Brain pericyte (primary cell): ENCODE measurements around the gene WDR1.

Experiments
- DNase-seq: peaks from one replicate; pipeline ENCODE4 v3.0.0-alpha.2; 2012; ENCODE audit warnings: low read depth, low spot score

Gene WDR1

GRCh38 chr4:10113362-10114047 is 3.1 kb downstream of the WDR1 start:
- no peak for DNase-seq

- DNase-seq: no peak
These were observed 3.8 kb downstream of the WDR1 start for GRCh38 chr4:10112658-10113284.

DNA sequence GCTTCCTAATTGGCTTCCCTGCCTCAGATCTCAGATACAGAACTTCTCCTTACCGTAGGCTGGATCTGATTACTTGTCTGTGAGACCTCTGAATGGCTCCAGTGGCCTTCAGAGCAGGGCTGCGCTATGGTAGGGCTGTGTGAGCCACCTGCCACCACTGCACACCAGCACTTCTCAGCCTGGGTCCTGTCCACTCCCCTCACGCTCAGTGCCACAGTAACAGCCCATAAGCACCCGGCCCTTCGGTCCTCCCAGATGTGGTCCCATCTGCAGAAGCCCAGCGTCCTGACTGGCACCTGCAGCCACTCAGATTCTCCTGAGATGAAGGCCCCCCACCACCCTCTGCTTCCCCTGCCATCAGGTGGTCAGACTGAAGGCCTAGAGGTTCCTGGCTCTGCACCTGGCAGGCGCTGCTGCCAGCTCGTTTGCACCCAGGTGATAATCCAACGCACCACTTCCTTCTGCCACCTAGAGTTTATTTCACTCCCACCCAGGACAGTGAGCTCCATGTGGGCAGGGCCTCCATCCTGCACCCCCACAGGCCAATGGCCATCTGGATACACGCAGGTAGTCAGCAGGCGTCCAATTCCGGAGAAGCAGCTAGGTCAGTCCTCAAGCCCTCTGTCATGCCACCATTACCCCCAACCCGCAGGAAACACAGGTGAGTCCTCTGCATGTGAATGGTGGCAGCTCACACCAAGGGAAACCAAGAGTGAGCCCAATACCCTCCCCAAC is 5.4 kb downstream of the WDR1 start:
- DNase-seq: no peak

DNA sequence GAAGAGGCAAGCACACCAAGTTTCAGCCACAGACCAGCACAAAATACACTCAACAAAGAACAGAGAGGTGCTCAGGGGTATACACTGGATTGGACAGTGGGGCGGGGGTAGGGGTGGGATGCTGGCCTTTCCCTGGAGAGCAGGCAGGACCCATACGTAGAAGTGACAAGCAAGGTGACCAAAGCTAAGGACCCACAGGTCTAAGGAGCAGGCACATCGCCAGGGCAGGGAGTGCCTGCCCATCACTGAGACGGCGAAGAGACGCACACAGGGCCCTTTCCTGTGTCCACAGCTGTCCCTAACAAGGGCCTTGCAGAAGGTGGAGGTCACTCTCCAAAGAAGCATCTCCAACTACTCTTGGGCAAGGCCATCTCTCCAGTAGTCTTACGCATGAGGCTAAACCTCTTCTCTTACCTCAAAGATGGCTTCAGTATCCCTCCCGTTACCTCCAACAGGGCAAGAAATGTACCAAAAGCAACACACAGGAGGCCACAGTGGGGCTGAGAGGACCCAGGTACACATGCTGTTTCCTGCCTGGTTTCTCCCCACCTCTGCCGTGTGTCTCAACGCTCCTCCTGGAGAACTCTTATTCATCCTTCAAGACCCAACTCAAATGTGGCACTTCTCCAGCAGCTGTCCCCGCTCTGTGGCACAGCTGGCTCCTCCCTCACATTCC is 6.5 kb downstream of the WDR1 start:
- DNase-seq: no peak

DNA sequence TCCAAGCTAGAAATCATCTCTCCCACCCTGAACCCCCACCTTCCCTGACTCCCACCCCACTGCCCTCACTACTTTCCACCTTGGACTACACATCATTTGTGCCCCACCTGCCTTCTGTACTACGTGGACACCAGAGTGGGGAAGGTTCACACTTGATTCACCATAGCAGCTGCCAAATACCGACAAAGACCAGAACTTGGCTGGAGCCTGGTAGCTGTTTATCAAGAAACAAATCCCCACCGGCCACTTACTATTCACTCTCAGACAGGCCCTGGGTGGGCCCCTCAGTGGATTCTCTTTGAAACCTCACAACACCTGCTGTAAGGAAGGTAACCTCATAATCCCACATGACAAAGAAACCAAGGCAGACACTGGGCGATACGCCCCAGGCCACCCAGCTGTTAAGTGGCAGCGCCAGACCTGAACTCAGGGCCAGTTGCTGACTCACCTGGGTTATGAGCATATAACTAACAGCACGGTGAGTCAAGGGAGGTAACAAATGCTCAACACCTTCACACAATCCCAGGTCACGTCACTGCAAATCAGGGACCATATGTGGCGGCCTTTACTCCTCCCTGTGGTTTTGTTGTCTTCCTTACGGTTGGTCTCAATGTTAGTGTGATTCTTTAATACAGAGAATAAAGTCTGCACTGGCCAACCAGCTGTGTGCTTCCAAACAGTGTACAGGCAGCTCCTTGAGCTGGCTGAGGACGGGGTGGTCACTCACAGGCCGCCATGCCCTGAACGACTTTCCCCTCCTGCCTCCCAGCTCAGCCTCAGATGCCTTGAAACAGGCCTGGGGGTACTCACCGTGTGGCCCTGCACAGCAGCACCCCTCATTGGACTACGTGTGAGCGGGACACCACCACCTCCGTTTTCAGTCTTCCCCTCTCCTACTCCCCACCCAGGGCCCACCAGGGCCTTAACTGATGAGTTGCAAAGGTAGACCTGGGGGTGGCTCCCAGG is 7.5 kb downstream of the WDR1 start:
- no peak for DNase-seq

GRCh38 chr4:10108391-10108790 is 8.2 kb downstream of the WDR1 start:
- DNase-seq: no peak

GRCh38 chr4:10107111-10108091 is 9.2 kb downstream of the WDR1 start:
- no peak for DNase-seq

DNA sequence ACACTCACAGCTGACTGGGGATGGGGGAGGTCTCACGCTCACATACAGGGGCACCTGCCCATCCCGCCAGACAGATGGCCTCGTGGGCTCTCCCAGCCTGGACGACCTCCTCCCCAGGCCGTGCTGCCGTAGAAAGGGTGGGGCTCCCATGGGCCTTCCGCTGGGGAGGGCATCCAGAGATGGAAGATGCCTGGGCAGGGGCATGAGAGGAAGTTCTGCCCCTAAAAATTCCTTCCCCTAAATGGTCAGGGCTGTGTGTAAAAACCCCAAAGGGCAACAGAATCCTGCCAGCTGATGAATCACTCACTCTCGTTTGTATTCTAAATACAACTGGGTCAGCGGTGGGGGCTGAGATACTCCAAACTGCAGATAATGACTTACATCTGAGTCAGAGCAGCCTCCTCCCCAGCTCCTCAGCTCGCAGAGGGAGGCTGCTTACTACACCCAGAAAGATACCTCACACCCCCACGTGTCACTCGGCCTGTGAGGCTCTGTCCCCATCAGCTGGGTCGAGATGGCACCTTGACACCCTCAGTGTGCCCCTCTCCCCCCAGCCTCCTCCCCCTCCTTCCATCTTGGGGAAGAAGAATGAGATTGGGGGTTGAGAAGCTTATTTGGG is 10.1 kb downstream of the WDR1 start:
- DNase-seq: peak; percentile 67

- DNase-seq: no peak
These were observed 10.7 kb downstream of the WDR1 start for GRCh38 chr4:10105920-10106319.

- no peak for DNase-seq
These were observed 11.2 kb downstream of the WDR1 start for GRCh38 chr4:10105421-10105820.

DNA sequence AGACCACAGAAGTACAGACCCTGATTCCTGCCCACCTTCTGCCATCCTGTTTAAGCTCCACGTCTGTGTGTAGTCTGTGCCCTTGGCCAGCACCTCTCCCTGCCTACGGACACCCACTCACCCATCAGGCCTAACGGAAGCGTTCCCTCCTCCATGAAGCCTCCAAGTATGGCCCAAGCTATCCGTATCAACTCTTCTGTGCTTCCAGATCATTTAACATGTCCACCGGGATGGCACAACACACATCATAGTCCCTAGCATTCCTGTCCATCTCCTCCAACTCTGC is 11.7 kb downstream of the WDR1 start:
- no peak for DNase-seq

DNA sequence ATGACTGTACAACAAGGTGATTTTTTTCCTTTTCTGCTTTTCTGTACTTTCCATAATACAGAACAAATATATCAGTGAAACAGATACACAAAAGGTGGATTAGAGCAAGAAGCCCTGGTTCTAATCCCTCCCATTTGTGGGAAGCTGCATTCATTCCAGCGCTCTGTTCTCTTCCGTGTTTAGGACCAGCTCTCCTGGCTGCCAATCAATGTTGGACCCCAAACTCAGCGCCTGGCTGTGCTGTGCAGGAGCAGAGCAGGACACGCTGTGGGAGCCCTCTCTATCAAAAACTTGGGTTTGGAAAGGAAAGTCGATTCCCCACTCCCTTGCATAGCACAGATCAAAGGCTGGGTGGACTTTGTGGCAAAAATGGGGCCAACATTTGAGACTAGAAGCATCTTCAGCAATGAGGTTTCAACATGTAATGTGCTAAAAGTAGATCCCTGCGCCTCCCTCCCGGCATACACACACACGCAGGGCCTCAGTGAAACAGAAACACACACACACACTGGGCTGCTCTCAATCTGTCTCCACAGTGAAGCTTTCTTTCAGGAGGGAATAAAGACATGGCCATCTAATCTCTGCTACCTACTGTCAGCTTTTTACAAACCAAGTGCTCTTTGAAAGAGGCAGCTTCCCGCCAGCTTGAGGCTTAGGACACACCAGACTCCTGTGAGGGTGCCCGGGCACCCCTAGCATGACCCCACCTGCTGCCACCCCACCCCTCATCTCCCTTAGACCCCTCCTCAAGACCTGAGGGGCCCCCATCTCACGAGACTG is 12.2 kb downstream of the WDR1 start:
- DNase-seq: no peak

DNA sequence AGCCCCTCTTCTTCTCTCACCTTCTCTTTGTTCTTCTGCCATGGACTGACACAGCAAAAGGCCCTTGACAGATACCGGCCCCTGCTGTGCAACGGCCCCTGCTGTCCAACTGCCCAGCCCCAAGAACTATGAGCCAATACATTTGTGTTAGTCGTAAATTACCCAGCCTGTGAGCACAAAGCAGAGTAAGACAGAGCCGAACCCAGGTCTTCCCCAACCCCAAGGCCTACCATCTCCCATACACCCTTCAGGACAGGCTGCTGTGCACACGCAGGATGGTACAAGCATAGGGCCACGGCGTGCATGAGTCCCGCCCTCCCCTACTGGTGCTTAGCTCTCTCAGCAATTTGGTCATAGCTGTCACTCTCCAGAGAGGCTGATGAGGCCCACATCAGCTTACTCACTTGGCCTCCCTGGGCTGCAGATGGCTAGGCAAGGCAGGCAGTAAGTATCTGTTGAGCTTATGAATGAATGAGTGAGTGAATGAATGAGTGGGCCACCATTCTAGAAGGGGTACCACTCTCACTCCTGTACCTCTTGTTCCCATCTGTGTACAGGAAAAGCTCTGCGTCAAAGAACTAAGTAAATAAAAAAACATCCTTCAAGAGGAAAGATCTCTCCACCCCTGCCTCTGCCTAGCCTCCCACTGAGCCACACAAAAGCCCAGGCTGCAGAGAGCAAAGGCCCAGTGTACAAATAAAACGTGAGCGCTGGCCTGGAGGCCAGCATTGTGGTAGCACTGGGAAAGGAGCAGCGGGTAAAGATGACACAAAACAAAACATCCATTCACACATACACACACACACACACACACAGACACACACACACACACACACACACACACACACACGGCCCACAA is 13.9 kb downstream of the WDR1 start:
- no peak for DNase-seq

- DNase-seq: no peak
These were observed 14.7 kb downstream of the WDR1 start for GRCh38 chr4:10101671-10102473.

- DNase-seq: no peak
These were observed 15.8 kb downstream of the WDR1 start for GRCh38 chr4:10100734-10101216.

GRCh38 chr4:10099499-10100325 is 16.9 kb downstream of the WDR1 start:
- no peak for DNase-seq
